H7 (cell line): Measurements from ENCODE around the gene PYGB. TPM values are rescaled to one million over a fixed set of nuclear protein-coding genes. Genes with fewer than 3 reads are reported as not detected.
"Not testable (repeated sequence)": the region's sequence is repeated elsewhere in the genome, so short reads cannot be mapped to it uniquely, and the experiment has no call there.

Source experiments
- DNase-seq: peaks from one replicate; pipeline ENCODE4 v3.0.0; 2012
- H3K27me3 ChIP-seq: 2 replicates; pipeline ENCODE4 v1.6.0; 2011; ENCODE audit warnings: mild to moderate bottlenecking, low read length; ENCODE audit not compliant: control insufficient read depth, insufficient read depth
- H3K36me3 ChIP-seq: replicated peaks from 2 replicates; pipeline ENCODE4 v1.5.1; 2011; ENCODE audit warnings: low read length; ENCODE audit not compliant: control insufficient read depth, insufficient read depth
- H3K4me3 ChIP-seq: 2 replicates; pipeline ENCODE4 v1.5.1; 2011; ENCODE audit warnings: low read depth, mild to moderate bottlenecking, control low read depth, low read length, moderate library complexity; ENCODE audit not compliant: insufficient read depth
- total RNA-seq: library from RNA; depleted of rRNA; stranded (reverse); fragments of >200 nt; shearing (Covaris generic); gene quantifications from 2 replicates; pipeline ENCODE4 v1.2.3, GENCODE V29; 2014

The PYGB gene
- total RNA-seq, 1 experiment from 2014 or later, result 57.1 TPM

DNA sequence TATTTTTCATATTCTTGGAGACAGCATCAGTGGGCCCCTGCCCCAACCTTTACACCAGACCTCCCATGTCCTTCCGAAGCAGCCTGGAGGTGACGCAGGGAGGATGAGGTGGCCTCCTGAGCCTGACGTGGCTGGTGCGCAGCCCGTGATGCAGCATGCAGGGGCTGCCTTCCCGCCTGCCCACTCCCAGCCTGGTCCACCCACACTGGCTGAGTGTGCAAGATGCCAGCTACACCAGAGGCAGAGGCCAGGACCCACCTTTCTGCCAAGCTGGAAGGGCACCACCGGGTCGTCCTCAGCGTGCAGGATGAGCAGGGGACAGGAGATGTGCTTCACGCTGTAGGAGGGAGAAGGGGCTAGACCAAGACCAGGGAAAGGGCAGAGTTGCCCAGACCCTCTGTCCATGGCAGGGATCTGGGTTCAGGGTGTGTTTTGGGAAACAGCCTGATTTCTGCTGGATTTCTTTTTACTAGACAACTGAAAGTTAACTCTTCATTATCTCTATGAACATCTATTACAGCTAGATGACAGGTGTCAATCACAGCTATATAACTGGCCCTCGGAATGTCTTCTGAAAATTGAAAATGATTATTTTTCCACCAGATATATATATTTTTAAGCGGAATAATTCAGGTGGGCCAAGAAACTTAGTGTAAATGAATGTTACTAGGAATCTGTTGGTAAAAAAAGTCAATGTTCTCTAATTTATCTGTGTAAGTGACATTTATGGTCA lies 55.6 kb downstream of the PYGB start:
- no peak for DNase-seq
- H3K36me3 ChIP-seq, result peaks cover 11% of the 10 kb centered on the region
- H3K4me3 ChIP-seq, result no peak overlapping the region
- H3K27me3 ChIP-seq, result no peaks in the 10 kb centered on the region

GRCh38 chr20:25304025-25304549 lies 56.2 kb downstream of the PYGB start:
- peaks cover 12% of the 10 kb centered on the region for H3K36me3 ChIP-seq
- no peaks in the 10 kb centered on the region for H3K27me3 ChIP-seq
- H3K4me3 ChIP-seq, result no peak overlapping the region
- DNase-seq, result no peak

DNA sequence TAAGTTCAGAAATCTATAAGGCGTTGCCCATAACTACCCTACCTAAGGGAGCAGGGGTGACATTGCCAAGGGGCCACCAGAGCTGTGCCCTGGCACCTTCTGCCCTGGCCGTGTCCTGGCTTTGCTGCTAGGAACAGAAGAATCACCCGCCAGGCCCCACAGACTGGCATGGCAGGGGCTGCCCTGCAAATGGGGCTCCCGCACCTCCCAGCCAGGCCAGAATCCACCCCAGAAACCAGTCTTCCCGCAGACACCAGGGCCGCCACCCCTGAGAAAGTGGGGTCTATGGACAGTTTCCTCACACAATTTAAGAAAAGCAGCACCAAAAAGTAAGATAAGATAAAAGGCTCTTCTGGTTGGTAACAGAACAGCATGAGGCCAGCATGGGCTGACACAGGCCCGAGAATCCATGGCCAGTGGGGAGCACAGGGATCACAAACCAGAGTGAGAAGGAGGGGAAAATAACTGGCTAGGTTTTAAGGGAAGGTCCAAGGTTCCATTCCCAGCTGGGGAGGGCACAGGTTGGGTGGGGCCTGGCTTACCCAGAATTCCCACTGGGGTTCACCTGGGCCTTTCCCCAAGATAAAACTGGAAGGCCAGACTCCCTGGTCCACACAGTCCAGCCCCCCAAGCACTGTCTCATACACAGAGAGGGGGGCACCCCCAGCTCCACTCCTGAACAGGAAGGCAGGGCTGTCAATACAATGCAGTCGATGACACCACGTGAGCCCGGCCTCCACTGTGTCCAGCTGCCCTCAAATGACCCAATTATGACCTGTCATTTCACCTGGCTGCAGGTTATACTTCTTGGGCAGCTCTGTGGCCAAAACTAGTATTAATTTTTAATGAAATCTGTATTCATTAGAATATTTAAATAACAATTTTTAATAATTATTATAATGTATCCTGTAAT lies 59.4 kb downstream of the PYGB start:
- Histone ChIP-seq H3K4me3 (no peak overlapping the region), H3K27me3 (no peaks in the 10 kb centered on the region), H3K36me3 (peaks cover 7% of the 10 kb centered on the region)
- no peak for DNase-seq

- DNase-seq, result no peak
- Histone ChIP-seq H3K4me3 (no peak overlapping the region), H3K27me3 (no peaks in the 10 kb centered on the region), H3K36me3 (peaks cover 7% of the 10 kb centered on the region)
These were observed 60.2 kb downstream of the PYGB start for GRCh38 chr20:25308083-25308491.

DNA sequence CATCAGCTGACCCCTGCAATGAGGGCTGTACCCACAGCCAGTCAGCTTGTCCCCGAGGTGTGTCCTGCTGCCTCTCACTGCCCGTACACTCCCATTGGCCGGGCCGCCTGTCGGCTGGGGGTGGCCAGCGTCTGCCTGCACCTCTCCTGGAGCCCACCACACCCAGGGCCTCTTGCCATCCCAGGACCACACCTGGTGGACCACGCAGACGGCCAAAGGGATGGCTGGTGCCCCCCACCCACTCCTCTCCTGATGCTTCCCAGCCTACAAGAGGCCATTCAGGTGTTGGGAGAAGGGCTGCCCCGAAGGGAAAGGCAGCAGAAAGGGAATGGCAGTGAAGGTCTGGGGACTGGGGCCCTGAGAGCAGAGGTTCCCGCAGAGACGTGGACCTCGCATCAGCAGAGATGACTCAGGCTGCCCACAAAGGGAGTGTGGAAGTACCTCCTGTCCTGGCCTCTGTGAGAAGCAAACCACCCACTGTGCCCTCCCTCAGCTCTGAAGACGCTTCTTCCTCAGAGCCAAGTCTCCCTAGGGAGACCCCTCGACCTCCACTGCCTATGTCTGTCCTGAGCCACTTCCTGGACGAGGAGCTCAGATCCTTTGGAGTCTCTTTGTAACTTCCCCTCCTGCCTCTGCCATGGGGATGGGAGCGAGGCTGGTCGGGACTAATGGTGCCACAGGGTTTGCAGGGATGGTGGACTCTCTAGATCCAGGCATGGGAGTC lies 60.9 kb downstream of the PYGB start:
- DNase-seq, result no peak
- no peak overlapping the region for H3K4me3 ChIP-seq

GRCh38 chr20:25309395-25310267 lies 61.7 kb downstream of the PYGB start:
- no peak for DNase-seq
- no peak overlapping the region for H3K4me3 ChIP-seq
- no peaks in the 10 kb centered on the region for H3K27me3 ChIP-seq
- H3K36me3 ChIP-seq, result peaks cover 5% of the 10 kb centered on the region

More for the DNA sequence above, 60.9 kb downstream of the PYGB start:
- Histone ChIP-seq H3K36me3 (peaks cover 5% of the 10 kb centered on the region), H3K27me3 (no peaks in the 10 kb centered on the region)

DNA sequence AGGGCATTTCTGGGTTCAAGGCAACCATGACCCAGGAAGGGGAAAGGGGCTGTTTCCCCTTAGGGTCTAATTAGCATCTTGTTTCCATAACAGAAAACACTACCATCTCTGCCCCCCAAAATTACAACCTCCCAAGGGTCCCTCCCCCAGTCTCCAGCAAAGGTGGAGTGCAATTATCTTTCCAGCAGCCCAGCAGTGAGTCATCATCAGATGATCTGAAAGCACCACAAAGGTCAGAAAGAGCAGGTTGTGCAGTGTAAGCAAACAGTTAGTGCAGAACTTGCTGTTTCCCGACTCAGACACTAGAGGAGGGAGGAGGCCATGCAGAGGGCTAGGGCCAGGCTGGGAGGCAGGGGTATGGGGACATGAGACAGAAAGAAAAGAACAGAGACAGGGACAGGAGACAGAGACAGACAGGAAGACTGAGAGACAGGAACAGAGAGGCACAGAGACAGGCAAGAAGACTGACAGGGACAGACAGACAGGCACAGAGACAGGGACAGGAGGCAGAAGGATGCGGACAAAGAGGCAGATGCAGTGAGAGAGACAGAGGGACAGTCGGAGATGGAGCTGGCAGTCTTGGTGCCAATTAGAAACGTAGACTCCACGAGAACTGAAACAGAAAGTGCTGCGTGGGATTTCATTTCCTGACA lies 62.5 kb downstream of the PYGB start:
- Histone ChIP-seq H3K27me3 (no peaks in the 10 kb centered on the region), H3K36me3 (peaks cover 5% of the 10 kb centered on the region), H3K4me3 (no peak overlapping the region)
- DNase-seq, result no peak

- peaks cover 5% of the 10 kb centered on the region for H3K36me3 ChIP-seq
These were observed 63.2 kb downstream of the PYGB start for GRCh38 chr20:25310921-25311728.

DNA sequence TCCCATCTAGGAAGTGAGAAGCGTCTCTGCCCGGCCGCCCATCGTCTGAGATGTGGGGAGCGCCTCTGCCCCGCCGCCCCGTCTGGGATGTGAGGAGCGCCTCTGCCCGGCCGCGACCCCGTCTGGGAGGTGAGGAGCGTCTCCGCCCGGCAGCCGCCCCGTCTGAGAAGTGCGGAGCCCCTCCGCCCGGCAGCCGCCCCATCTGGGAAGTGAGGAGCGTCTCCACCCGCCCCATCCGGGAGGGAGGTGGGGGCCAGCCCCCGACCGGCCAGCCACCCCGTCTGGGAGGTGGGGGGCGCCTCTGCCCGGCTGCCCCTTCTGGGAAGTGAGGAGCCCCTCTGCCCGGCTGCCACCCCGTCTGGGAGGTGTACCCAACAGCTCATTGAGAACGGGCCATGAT lies 64.8 kb downstream of the PYGB start:
- H3K4me3 ChIP-seq, H3K27me3 ChIP-seq, H3K36me3 ChIP-seq, DNase-seq: not testable (repeated sequence)

More at GRCh38 chr20:25310921-25311728, 63.2 kb downstream of the PYGB start:
- no peak for DNase-seq
- no peaks in the 10 kb centered on the region for H3K27me3 ChIP-seq
- H3K4me3 ChIP-seq, result no peak overlapping the region

DNA sequence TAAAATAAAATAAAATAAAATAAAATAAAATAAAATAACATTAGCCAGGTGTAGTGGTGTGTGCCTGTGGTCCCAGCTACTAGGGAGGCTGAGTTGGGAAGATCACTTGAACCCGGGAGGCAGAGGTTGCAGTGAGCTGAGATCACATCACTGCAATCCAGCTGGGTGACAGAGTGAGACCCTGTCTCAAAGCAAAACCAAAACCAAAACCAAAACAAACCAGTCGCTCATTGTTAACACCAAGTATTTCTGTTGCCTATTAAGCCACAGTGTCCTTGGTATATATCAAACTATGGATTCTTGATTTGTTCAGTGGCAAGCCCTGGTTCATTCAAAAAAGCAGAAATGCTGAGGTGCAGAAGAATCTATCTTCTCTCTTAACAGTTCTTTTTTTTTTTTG lies 65.7 kb downstream of the PYGB start:
- no peak overlapping the region for H3K4me3 ChIP-seq
- no peak for DNase-seq
- peaks cover 2% of the 10 kb centered on the region for H3K36me3 ChIP-seq
- H3K27me3 ChIP-seq, result no peaks in the 10 kb centered on the region

- Histone ChIP-seq H3K36me3 (peaks cover 2% of the 10 kb centered on the region), H3K4me3 (no peak overlapping the region), H3K27me3 (no peaks in the 10 kb centered on the region)
- DNase-seq, result peak; percentile 70
These were observed 66.9 kb downstream of the PYGB start for GRCh38 chr20:25314497-25315417.
